Stimulated activated CD4-positive, alpha-beta T cell treated with anti-CD3 and anti-CD28 coated beads, Interleukin-2, amount 100 ng/mL, for 4 hours (primary cell): ENCODE measurements around the gene IGFBP3.
A peak's percentile ranks its signal among the peaks of the same experiment; 100 is the strongest.

ENCODE experiments used
- DNase-seq: peaks from one replicate; pipeline ENCODE4 v3.0.0-alpha.2; 2020; ENCODE audit warnings: low read depth

Gene IGFBP3

DNA sequence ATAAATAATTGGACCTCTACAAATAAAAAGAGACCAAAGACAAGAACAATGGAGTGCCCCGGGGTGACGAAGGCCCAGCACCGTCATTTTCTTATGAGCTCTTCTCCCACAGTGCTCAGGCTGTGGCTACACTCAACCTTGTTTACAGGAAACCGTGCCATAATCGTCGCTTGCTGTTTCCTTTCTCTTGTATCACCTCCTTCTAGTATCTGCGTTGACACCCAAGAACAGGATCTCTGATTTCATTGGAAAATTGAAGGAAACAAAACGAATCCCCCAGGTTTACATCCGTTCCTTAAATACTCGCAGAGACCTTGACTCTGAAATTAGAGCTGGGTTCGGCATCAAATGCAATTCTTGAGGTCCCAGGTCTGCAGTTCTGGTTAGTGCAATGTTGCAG lies 1.7 kb upstream of the IGFBP3 start:
- no peak for DNase-seq

GRCh38 chr7:45921699-45922519 lies 837 bp upstream of the IGFBP3 start:
- DNase-seq, result no peak

- DNase-seq, result no peak
Observed at GRCh38 chr7:45921381-45921698, 268 bp upstream of the IGFBP3 start.

DNA sequence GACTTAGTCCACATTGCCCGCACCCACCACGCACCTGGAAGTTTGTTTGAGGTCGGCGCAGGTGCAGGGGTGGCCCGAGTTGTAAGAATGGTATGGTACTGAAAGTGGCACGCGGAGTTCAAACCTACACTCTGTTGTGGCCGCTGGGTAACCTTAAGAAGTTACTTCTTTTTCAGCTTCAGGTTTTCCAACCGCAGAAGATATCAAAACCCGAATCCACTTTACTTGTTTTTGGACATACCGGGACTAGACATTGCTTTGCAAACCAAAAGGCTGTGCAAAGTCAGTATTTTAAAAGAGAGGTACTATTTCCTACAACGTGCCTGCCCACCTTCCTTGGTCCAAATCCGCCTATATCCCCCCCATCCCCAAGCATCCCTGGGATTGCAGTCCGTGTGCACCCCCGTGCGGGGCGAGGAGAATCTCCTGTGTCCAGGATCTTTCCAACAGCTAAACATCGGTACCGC lies 1.0 kb downstream of the IGFBP3 start:
- DNase-seq, result no peak

GRCh38 chr7:45919231-45919784 lies 1.8 kb downstream of the IGFBP3 start:
- no peak for DNase-seq

DNA sequence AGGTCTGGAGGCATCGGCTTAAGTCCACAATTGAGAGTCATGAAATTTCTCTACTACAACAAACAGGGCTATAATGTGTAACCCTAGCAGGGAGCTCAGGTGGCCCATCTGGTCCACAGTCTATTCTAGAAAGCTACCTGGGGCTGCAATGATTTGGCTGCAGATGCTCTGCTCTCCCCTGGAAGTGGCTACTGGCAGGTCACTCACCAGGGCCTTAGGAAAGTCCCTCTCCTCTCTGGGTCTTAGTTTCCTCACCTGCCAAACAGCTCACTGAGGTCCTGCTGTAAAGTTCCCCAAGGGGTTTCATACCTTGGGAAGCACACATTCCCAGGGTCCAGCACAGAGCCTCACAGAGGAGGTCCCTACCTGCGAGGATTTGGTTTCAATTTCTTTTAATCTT lies 2.5 kb downstream of the IGFBP3 start:
- no peak for DNase-seq

- peak; percentile 38 for DNase-seq
Observed at GRCh38 chr7:45917658-45918057, 3.4 kb downstream of the IGFBP3 start.

DNA sequence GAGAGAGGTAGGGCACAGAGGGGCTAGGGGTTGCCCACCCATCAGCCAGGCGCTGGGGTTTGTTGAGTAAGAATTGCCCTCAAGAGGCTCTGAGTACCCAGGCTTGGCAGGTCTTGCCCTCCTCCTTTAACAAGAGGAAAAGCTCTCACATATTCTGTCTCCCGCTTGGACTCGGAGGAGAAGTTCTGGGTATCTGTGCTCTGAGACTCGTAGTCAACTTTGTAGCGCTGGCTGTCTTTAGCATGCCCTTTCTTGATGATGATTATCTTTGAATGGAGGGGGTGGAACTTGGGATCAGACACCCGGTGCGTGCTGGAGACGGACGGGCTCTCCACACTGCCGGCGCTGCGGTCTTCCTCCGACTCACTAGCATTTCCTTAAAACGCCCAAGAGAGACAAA lies 4.0 kb downstream of the IGFBP3 start:
- no peak for DNase-seq

- no peak for DNase-seq
Observed at GRCh38 chr7:45915606-45916005, 5.5 kb downstream of the IGFBP3 start.

- DNase-seq, result no peak
Observed at GRCh38 chr7:45914911-45915310, 6.2 kb downstream of the IGFBP3 start.

DNA sequence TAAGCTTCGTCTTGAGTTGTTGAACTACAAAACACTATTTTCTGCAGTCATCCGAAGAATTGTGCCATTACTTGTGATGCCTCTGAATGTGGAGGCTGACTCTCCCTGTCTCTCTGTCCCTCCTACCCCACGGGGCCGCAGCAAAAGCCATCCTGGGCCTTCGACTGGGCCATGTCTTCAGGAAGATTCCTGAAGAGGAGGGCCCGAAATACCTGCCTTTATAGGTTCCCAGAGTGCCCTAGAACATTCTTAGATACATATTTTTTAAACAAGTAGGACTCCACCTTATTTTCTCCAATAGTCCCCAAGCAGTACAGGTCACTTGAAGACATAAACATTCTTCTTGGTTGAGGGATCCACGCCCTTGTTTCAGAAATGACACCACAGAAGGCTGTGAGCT lies 8.1 kb downstream of the IGFBP3 start:
- no peak for DNase-seq

GRCh38 chr7:45911311-45911710 lies 9.8 kb downstream of the IGFBP3 start:
- DNase-seq, result no peak

- no peak for DNase-seq
Observed at GRCh38 chr7:45910855-45911254, 10.2 kb downstream of the IGFBP3 start.

GRCh38 chr7:45909561-45909960 lies 11.5 kb downstream of the IGFBP3 start:
- no peak for DNase-seq

GRCh38 chr7:45902820-45903219 lies 18.3 kb downstream of the IGFBP3 start:
- DNase-seq, result no peak

- no peak for DNase-seq
Observed at GRCh38 chr7:45901566-45901965, 19.5 kb downstream of the IGFBP3 start.

GRCh38 chr7:45898222-45898621 lies 22.9 kb downstream of the IGFBP3 start:
- DNase-seq, result no peak

DNA sequence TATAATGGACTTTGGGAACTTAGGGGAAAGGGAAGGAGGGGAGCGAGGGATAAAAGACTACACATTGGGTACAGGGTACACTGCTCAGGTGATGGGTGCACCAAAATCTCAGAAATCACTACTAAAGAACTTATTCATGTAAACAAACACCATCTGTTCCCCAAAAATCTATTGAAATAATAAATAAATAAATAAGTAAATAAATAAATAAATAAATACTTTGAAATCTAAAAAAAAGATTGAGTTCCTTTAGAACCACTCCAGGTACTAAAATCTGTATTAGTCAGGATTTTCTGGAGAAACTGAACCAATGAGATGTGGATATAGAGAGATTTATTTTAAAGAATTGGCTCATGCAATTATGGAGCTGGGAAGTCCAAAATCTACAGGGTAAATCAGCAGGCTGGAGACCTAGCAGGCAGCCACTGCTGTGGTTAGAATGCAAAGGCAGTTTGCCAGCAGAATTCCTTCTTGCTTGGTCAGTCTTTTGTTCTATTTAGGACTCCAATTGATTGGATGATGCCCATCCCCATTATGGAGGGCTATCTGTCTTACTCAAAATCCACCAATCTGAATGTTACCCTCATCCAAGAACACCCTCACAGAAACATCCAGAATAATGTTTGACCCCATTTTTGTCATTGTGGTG lies 23.9 kb downstream of the IGFBP3 start:
- DNase-seq, result no peak

GRCh38 chr7:45894665-45895062 lies 26.4 kb downstream of the IGFBP3 start:
- DNase-seq, result no peak

DNA sequence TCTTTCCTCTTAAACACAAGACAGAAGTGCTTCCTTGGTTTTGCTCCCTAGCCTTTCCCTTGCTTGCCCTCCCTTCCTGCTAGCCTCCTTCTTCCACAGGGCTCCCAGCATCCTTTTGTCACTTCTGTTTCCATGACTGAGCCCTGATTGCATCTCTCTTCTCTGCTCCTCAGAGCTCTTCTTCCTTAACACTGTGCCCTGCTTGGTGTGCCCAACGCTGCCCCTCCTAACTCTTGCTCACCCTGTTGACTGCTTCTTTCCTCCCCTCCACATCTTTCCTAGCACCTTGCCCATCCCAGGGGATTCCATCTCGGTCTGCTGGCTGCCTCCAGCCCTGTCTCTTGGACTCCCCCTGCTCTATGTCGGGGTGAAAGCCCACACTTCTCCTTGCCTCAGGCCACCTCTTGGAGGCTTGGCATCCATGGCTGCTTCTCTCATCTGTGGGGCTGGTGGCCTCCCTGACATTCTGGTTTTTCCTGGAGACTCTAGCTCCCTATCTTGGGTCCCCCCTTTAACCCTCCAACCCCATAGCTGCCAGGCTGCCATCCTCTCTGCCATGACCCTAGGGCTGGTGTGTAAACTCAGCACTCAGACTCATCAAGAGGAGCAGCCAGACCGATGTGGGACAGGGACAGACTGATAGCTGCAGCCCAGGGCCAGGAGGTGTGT lies 26.9 kb downstream of the IGFBP3 start:
- no peak for DNase-seq

DNA sequence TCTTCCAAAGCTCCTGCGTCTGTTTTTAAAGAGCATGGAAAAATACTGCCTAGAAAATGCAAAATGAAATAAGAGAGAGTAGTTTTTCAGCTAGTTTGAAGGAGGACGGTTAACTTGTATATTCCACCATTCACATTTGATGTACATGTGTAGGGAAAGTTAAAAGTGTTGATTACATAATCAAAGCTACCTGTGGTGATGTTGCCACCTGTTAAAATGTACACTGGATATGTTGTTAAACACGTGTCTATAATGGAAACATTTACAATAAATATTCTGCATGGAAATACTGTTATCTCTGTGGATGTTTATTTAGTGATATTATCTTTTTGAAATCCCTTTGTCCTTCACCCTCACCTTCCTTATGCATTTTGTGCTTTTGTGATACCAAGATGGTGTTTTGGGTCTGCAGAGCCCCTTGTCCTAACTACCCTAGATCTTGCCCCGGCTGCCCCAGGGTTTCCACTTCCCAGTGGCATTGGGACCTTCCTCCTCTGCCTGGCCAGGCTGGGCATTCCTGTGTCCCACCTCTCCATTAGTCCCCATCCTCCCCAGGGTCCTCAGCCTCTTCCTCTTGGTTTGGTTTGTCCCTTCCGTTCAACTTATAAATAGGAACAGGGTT lies 27.6 kb downstream of the IGFBP3 start:
- DNase-seq, result no peak

- no peak for DNase-seq
Observed at GRCh38 chr7:45892407-45893035, 28.6 kb downstream of the IGFBP3 start.
